ENCODE measurements around the gene PRUNE2.

- no peak for TF ChIP-seq CTCF (IDR thresholded peaks at IDR 0.05)
- TF ChIP-seq POLR2A (IDR thresholded peaks at IDR 0.05) = no peak
Measured at GRCh38 chr9:76697554-76697953, 208.4 kb downstream of the PRUNE2 start.
